GM06990 (cell line): ENCODE results near the gene DCST2.

Experiments used
- DNase-seq: peaks from one replicate; pipeline ENCODE4 v3.0.0-alpha.2; 2011; ENCODE audit not compliant: insufficient read length; ENCODE audit errors: extremely low read depth
- H3K27me3 ChIP-seq: replicated peaks from 2 replicates; pipeline ENCODE4 v1.6.0; 2011; ENCODE audit warnings: low read length; ENCODE audit not compliant: control insufficient read depth, insufficient read depth
- H3K36me3 ChIP-seq: 2 replicates; pipeline ENCODE4 v1.5.1; 2011; ENCODE audit warnings: low read length; ENCODE audit not compliant: control insufficient read depth, insufficient read depth
- H3K4me3 ChIP-seq: replicated peaks from 2 replicates; pipeline ENCODE4 v1.5.1; 2011; ENCODE audit warnings: low read depth, mild to moderate bottlenecking, control low read depth, low read length
- TF ChIP-seq, protein P1 (sequence below): IDR thresholded peaks from 2 replicates; pipeline ENCODE4 v1.5.1; 2011; ENCODE audit warnings: low read length, control low read depth, mild to moderate bottlenecking, inconsistent platforms; ENCODE audit not compliant: insufficient read depth, poor library complexity, severe bottlenecking

DCST2 gene

DNA sequence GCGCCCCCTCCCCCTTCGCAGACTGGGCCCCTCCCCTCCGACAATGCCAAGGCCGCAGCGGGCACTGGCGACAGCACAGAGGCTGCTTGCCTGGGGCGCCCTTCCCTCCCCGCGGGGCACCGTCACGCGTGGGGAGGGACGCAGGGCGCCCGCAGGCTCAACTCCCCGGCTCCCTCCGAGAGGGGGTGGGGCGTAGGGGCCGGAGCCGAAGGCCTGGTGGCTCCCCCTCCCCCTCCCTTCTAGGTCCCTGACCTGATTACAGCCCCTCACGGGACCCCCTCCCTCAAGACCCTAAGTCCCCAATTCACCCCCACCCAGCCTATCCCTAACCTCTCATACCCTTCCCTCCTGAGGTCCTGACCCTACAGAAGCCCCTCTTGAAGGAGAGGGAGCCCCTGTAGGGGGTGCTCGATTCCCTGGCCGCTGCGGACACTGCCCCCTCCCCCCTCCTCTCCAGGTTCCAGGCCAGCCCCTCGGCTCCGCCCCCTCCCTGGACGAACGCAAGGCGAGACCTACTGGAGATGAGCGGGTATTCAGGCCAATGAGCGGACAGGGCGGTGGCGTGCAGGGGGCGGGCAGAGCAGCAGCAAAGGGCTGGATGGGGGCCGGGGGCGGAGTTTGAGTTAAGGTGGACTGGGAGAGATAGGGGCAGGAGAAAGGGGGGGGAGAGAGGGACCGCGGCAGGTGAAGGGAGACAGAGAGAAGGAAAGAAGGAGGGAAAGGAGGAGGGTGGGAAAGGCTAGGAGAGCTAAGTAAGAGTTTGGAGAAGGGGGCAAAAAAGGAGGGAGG, 31.7 kb downstream of the DCST2 start:
- DNase-seq = peak; percentile 98
- TF ChIP-seq, protein P1, sequence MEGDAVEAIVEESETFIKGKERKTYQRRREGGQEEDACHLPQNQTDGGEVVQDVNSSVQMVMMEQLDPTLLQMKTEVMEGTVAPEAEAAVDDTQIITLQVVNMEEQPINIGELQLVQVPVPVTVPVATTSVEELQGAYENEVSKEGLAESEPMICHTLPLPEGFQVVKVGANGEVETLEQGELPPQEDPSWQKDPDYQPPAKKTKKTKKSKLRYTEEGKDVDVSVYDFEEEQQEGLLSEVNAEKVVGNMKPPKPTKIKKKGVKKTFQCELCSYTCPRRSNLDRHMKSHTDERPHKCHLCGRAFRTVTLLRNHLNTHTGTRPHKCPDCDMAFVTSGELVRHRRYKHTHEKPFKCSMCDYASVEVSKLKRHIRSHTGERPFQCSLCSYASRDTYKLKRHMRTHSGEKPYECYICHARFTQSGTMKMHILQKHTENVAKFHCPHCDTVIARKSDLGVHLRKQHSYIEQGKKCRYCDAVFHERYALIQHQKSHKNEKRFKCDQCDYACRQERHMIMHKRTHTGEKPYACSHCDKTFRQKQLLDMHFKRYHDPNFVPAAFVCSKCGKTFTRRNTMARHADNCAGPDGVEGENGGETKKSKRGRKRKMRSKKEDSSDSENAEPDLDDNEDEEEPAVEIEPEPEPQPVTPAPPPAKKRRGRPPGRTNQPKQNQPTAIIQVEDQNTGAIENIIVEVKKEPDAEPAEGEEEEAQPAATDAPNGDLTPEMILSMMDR = peak; percentile 74
- no peaks in the 10 kb centered on the region; the same call in 1 of the 2 replicates for H3K36me3 ChIP-seq
- peak overlapping the region; percentile 96 for H3K4me3 ChIP-seq
- H3K27me3 ChIP-seq = no peaks in the 10 kb centered on the region

DNA sequence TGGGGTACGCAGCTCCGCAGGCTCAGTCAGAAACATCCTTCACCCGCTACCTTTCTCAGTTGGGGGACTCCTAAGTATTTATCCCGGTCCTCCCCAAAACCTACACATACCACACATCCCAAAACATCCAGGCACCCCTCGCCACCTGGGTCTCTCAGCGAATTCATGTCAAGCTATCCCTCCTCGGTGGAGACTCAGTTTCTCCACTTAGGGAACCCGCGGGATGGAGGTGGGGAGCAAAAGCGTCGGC, 32.2 kb downstream of the DCST2 start:
- Histone ChIP-seq H3K27me3 (no peaks in the 10 kb centered on the region), H3K4me3 (peak overlapping the region; percentile 96), H3K36me3 (no peaks in the 10 kb centered on the region; the same call in 1 of the 2 replicates)
- TF ChIP-seq, protein P1 = no peak
- DNase-seq = no peak

DNA sequence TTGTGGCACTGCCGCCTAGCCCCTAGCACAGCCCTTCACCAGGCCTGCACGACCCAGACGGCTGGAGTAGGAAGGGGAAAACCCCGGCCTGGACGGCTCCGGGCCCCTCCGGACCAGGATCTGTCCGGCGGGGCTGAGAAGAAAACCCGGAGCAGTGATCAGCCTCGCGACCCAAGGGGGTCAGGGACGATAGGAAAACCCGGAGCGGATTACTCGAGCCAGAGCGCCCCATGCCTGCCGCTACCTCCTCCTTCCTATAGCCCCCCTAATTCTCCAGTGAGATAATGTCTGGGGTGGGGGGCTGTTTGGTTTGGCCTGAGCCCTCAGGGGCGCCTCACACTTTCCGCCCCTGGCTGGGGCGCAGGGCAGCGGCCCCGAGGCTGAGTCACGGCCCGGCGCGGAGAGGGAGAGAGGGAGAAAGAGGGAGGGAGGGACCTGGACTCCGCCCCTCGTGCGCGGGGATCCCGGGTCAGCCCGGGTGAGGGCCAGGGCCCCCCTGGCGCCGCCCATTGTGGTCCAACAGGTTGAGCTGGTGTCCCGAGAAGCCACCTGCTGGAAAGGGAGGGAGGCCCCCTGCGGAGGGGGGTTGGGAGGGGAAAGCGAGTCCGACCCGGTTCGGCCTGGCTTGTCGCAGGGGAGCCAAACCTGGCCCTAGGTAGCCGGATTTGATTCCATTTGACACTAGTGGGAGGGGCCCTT, 32.7 kb downstream of the DCST2 start:
- H3K36me3 ChIP-seq = no peaks in the 10 kb centered on the region; the same call in 1 of the 2 replicates
- TF ChIP-seq, protein P1 = no peak
- H3K4me3 ChIP-seq = peak overlapping the region; percentile 96
- no peaks in the 10 kb centered on the region for H3K27me3 ChIP-seq
- peak; percentile 96 for DNase-seq

DNA sequence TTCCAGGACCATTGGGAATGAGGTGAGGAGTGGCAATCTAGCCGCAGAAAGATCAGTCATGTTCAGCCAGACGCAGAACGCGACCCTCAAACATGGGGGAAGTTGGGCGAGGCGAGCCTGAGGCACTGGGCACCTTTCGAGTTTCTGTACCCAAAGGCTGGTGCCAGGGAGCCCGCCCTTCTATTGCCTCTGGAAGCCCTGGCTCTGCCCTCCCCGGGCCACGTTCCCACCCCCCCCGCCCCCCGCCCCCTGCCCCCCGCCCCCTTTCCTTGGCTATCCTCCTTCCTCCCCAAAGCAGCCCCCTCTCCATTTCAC, 33.2 kb downstream of the DCST2 start:
- Histone ChIP-seq H3K4me3 (peak overlapping the region; percentile 96), H3K36me3 (no peaks in the 10 kb centered on the region; the same call in 1 of the 2 replicates), H3K27me3 (no peaks in the 10 kb centered on the region)
- TF ChIP-seq, protein P1 = no peak
- no peak for DNase-seq

DNA sequence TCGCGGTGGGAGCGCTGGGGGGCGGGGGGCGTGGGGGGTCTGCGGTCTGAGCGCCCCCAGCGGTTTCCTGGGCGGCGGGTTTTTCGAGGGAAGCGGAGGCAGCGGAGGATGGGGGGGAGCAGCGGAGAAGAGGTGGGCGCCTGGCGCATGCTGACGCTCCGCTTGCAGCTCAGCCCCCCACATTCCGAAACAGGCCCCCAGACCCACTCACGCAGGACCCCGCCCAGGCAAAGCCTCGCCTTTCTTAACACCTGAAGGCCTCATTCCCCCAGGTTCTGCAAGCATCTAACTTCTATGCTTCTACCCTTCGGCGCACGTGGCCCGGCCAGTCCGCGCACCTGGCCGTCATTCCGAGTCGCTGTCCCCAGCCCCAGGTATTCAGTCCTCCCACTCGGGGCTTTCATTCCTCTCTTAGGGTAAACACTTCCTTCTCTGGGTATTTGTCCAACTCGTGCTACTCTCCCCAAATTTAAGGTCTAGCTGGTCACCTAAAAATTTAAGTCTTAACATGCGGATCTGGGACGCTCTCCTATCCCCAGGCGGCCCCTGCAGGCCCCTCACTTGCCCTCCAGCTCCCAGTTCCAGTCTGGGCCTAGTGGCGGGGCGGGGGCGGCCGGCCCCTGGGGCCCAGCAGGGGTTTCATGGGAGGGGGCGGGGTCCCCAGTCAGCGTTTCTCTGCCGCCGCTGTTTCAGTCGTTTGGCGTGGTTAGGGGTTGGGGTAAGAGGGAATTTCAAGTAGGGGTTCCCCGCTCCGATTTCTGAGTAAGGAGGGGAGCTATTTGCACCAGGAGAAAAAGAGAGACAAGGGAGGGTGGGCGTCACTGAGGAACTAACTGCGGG, 33.8 kb downstream of the DCST2 start:
- Histone ChIP-seq H3K36me3 (no peaks in the 10 kb centered on the region), H3K27me3 (no peaks in the 10 kb centered on the region), H3K4me3 (peak overlapping the region; percentile 96)
- DNase-seq = peak; percentile 83
- TF ChIP-seq, protein P1 = no peak
